ENCODE data around the gene PI4KB. TPM values are rescaled to one million over a fixed set of nuclear protein-coding genes. Genes with fewer than 3 reads are reported as not detected.

The PI4KB gene
- polyA plus RNA-seq, 1 donor from 2014 or later, result 22.8 TPM

DNA sequence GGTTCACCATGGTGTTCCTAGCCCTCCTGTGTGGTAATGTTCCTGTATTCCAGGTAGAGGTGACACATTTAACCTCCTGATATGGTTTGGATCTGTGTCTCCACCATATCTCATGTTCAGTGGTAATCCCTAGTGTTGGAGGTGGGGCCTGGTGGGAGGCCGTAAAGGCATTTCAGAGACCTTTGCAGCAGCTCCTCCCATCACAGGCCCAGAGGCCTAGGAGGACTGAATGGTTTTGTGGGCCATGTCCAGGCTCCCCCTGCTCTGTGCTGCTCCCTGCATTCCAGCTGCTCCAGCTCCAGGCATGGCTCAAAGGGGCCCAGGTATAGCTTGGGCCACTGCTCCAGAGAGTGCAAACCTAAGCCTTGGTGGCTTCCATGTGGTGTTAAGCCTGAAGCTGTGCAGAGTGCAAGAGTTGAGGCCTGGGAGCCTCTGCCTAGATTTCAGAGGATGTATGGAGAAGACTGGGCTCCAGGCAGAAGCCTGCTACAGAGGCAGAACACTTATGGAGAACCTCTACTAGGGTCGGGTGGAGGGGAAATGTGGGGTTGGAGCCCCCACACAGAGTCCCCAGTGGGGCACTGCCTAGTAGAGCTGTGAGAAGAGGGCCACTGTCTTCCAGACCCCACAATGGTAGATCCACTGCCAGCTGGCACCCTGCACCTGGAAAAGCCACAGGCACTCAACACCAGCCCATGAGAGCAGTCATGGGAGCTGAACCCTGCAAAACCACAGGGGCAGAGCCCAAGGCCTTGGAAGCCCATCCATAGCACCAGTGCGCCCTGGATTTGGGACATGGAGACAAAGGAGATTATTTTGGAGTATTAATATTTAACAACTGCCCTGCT lies 35.3 kb upstream of the PI4KB start:
- Histone ChIP-seq H3K4me3 (ENCODE audit: low read length) (no peak overlapping the region), H4K20me1 (ENCODE audit: insufficient read depth) (no peaks in the 10 kb centered on the region), H3K4me2 (ENCODE audit: low read length) (no peak overlapping the region), H3K27ac (ENCODE audit: low read length) (no peak overlapping the region), H3K9ac (ENCODE audit: low read length) (no peak overlapping the region), H3K36me3 (ENCODE audit: insufficient read depth, low read length) (no peaks in the 10 kb centered on the region), H3K9me2 (ENCODE audit: insufficient read depth, low read length) (no peaks in the 10 kb centered on the region), H3F3A (ENCODE audit: insufficient read depth, low read length, poor library complexity, severe bottlenecking) (no peaks in the 10 kb centered on the region), H2AFZ (ENCODE audit: low read depth, low read length) (no peak overlapping the region), H3K27me3 (ENCODE audit: insufficient read depth, low read depth, low read length) (no peaks in the 10 kb centered on the region), H3K9me3 (ENCODE audit: low read length) (peaks cover 5% of the 10 kb centered on the region), H3K79me2 (replicated peaks; ENCODE audit: insufficient read depth, low read length) (no peaks in the 10 kb centered on the region)
- TF ChIP-seq EZH2 (IDR thresholded peaks at IDR 0.05; ENCODE audit: borderline replicate concordance, insufficient read depth, low read length, poor library complexity, severe bottlenecking) (no peak), MXI1 (conservative IDR thresholded peaks at IDR 0.05; ENCODE audit: poor library complexity, severe bottlenecking) (no peak), SMC3 (conservative IDR thresholded peaks at IDR 0.05; ENCODE audit: poor library complexity) (no peak), TAF1 (IDR thresholded peaks at IDR 0.05; ENCODE audit: low read depth) (no peak), POLR2AphosphoS5 (IDR thresholded peaks at IDR 0.05) (no peak), RAD21 (conservative IDR thresholded peaks at IDR 0.05) (no peak)
- TF ChIP-seq, protein P1, sequence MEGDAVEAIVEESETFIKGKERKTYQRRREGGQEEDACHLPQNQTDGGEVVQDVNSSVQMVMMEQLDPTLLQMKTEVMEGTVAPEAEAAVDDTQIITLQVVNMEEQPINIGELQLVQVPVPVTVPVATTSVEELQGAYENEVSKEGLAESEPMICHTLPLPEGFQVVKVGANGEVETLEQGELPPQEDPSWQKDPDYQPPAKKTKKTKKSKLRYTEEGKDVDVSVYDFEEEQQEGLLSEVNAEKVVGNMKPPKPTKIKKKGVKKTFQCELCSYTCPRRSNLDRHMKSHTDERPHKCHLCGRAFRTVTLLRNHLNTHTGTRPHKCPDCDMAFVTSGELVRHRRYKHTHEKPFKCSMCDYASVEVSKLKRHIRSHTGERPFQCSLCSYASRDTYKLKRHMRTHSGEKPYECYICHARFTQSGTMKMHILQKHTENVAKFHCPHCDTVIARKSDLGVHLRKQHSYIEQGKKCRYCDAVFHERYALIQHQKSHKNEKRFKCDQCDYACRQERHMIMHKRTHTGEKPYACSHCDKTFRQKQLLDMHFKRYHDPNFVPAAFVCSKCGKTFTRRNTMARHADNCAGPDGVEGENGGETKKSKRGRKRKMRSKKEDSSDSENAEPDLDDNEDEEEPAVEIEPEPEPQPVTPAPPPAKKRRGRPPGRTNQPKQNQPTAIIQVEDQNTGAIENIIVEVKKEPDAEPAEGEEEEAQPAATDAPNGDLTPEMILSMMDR (IDR thresholded peaks at IDR 0.05; ENCODE audit: poor library complexity, severe bottlenecking), result no peak
- TF ChIP-seq, protein P2, sequence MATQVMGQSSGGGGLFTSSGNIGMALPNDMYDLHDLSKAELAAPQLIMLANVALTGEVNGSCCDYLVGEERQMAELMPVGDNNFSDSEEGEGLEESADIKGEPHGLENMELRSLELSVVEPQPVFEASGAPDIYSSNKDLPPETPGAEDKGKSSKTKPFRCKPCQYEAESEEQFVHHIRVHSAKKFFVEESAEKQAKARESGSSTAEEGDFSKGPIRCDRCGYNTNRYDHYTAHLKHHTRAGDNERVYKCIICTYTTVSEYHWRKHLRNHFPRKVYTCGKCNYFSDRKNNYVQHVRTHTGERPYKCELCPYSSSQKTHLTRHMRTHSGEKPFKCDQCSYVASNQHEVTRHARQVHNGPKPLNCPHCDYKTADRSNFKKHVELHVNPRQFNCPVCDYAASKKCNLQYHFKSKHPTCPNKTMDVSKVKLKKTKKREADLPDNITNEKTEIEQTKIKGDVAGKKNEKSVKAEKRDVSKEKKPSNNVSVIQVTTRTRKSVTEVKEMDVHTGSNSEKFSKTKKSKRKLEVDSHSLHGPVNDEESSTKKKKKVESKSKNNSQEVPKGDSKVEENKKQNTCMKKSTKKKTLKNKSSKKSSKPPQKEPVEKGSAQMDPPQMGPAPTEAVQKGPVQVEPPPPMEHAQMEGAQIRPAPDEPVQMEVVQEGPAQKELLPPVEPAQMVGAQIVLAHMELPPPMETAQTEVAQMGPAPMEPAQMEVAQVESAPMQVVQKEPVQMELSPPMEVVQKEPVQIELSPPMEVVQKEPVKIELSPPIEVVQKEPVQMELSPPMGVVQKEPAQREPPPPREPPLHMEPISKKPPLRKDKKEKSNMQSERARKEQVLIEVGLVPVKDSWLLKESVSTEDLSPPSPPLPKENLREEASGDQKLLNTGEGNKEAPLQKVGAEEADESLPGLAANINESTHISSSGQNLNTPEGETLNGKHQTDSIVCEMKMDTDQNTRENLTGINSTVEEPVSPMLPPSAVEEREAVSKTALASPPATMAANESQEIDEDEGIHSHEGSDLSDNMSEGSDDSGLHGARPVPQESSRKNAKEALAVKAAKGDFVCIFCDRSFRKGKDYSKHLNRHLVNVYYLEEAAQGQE (IDR thresholded peaks at IDR 0.05; ENCODE audit: borderline replicate concordance), result no peak

DNA sequence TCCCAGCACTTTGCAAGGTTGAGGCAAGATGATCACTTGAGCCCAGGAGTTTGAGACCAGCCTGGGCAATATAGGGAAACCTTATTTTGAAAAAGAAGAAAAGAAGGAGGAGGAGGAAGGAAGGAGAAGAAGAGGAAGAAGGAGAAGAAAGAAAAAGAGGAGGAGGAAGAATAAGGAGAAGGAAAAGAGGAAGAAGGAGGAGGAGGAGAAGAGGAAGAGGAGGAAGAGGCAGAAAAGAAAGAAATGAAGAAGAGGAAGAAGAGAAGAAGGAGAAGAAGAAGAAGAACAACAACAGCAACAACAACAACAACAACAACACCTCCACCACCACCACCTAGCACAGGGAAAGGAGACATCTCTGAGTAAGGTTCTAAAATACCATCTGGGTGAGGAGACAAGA lies 34.7 kb upstream of the PI4KB start:
- H2AFZ ChIP-seq (ENCODE audit: low read depth, low read length), result no peak overlapping the region
- no peaks in the 10 kb centered on the region for H4K20me1 ChIP-seq (ENCODE audit: insufficient read depth)
- no peaks in the 10 kb centered on the region for H3F3A ChIP-seq (ENCODE audit: insufficient read depth, low read length, poor library complexity, severe bottlenecking)
- no peaks in the 10 kb centered on the region for H3K36me3 ChIP-seq (ENCODE audit: insufficient read depth, low read length)
- H3K9ac ChIP-seq (ENCODE audit: low read length), result no peak overlapping the region
- H3K4me2 ChIP-seq (ENCODE audit: low read length), result no peak overlapping the region
- H3K27me3 ChIP-seq (ENCODE audit: insufficient read depth, low read depth, low read length), result no peaks in the 10 kb centered on the region
- peaks cover 5% of the 10 kb centered on the region for H3K9me3 ChIP-seq (ENCODE audit: low read length)
- H3K9me2 ChIP-seq (ENCODE audit: insufficient read depth, low read length), result no peaks in the 10 kb centered on the region
- no peak overlapping the region for H3K27ac ChIP-seq (ENCODE audit: low read length)
- H3K4me3 ChIP-seq (ENCODE audit: low read length), result no peak overlapping the region
- TF ChIP-seq SMC3 (conservative IDR thresholded peaks at IDR 0.05; ENCODE audit: poor library complexity) (no peak), EZH2 (IDR thresholded peaks at IDR 0.05; ENCODE audit: borderline replicate concordance, insufficient read depth, low read length, poor library complexity, severe bottlenecking) (no peak), TAF1 (IDR thresholded peaks at IDR 0.05; ENCODE audit: low read depth) (no peak), POLR2AphosphoS5 (IDR thresholded peaks at IDR 0.05) (no peak), MXI1 (conservative IDR thresholded peaks at IDR 0.05; ENCODE audit: poor library complexity, severe bottlenecking) (no peak), RAD21 (conservative IDR thresholded peaks at IDR 0.05) (no peak), EP300 (conservative IDR thresholded peaks at IDR 0.05; ENCODE audit: poor library complexity, severe bottlenecking) (no peak)
- TF ChIP-seq, protein P1 (IDR thresholded peaks at IDR 0.05; ENCODE audit: poor library complexity, severe bottlenecking), result no peak
- TF ChIP-seq, protein P2 (IDR thresholded peaks at IDR 0.05; ENCODE audit: borderline replicate concordance), result no peak
- H3K79me2 ChIP-seq (replicated peaks; ENCODE audit: insufficient read depth, low read length), result no peaks in the 10 kb centered on the region

Measured in neural cell (in vitro differentiated cells).